ENCODE data around the gene ACKR3.

DNA sequence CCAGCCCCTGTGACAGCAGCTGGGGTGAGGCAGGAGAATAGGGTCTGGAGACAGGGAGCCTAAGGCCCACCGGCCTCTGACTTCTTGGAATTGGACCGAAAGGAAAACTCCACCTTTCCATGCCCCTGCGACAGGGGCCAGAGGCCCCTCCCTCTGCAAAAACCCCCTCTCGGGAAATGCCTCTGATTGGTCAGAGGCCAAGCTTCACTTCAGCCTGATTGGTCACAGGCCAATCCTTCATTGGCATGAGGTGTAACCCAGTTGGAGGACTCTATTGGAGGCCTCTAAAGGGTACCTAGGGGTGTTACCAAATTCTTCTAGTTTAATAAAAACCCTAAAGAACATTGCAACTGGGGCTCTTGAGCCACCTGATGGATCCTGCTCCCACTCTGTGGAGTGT, 5.7 kb upstream of the ACKR3 start:
- TF ChIP-seq, protein P1, sequence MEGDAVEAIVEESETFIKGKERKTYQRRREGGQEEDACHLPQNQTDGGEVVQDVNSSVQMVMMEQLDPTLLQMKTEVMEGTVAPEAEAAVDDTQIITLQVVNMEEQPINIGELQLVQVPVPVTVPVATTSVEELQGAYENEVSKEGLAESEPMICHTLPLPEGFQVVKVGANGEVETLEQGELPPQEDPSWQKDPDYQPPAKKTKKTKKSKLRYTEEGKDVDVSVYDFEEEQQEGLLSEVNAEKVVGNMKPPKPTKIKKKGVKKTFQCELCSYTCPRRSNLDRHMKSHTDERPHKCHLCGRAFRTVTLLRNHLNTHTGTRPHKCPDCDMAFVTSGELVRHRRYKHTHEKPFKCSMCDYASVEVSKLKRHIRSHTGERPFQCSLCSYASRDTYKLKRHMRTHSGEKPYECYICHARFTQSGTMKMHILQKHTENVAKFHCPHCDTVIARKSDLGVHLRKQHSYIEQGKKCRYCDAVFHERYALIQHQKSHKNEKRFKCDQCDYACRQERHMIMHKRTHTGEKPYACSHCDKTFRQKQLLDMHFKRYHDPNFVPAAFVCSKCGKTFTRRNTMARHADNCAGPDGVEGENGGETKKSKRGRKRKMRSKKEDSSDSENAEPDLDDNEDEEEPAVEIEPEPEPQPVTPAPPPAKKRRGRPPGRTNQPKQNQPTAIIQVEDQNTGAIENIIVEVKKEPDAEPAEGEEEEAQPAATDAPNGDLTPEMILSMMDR (IDR thresholded peaks at IDR 0.05) = no peak
- TF ChIP-seq POLR2A (IDR thresholded peaks at IDR 0.05) = no peak

Measured in esophagus squamous epithelium (tissue), 4 donors.